HEK293T (cell line): ENCODE data around the gene ABCC2.

Source experiments
- CTCF ChIA-PET: fragments of 350-600 bp; formaldehyde crosslinking; extraction: SDS; loops from one replicate; lab custom pipeline; 2021; ENCODE audit warnings: antibody characterized with exemption, inconsistent platforms; lab: Yijun Ruan, JAX
- POLR2A ChIA-PET: fragments of 350-600 bp; formaldehyde crosslinking; extraction: SDS; loops from one replicate; lab custom pipeline; 2020; ENCODE audit warnings: antibody characterized with exemption, inconsistent platforms; lab: Yijun Ruan, JAX
- DNase-seq: peaks from one replicate; pipeline ENCODE4 v3.0.0; 2012; ENCODE audit warnings: mixed read lengths; ENCODE audit errors: extremely low spot score
- ARNT ChIP-seq: fragments of 450-650 bp; IDR thresholded peaks from 2 replicates; pipeline ENCODE4 v1.6.1; 2017; ENCODE audit warnings: mild to moderate bottlenecking
- BHLHE40 ChIP-seq: fragments of 450-650 bp; IDR thresholded peaks from 2 replicates; pipeline ENCODE4 v1.6.1; 2016; ENCODE audit warnings: mild to moderate bottlenecking, moderate library complexity, borderline replicate concordance
- CTBP1 ChIP-seq: fragments of 450-650 bp; IDR thresholded peaks from 2 replicates; pipeline ENCODE4 v1.6.1; 2016; ENCODE audit warnings: borderline replicate concordance
- ELF4 ChIP-seq: fragments of 450-650 bp; IDR thresholded peaks from 2 replicates; pipeline ENCODE4 v1.6.1; 2017; ENCODE audit warnings: antibody characterized with exemption
- FOXA1 ChIP-seq: fragments of 450-650 bp; IDR thresholded peaks from 2 replicates; pipeline ENCODE4 v1.6.1; 2016; ENCODE audit warnings: mild to moderate bottlenecking
- FOXK2 ChIP-seq: fragments of 450-650 bp; IDR thresholded peaks from 2 replicates; pipeline ENCODE4 v1.6.1; 2016; ENCODE audit warnings: mild to moderate bottlenecking
- FOXM1 ChIP-seq: fragments of 450-650 bp; IDR thresholded peaks from 2 replicates; pipeline ENCODE4 v1.6.1; 2017; ENCODE audit warnings: mild to moderate bottlenecking, borderline replicate concordance
- HDGF ChIP-seq: fragments of 450-650 bp; IDR thresholded peaks from 2 replicates; pipeline ENCODE4 v1.6.1; 2017; ENCODE audit warnings: antibody characterized with exemption, borderline replicate concordance
- L3MBTL2 ChIP-seq: fragments of 450-650 bp; conservative IDR thresholded peaks from 2 replicates; pipeline ENCODE4 v1.6.1; 2016; ENCODE audit warnings: mild to moderate bottlenecking
- LEF1 ChIP-seq: fragments of 450-650 bp; IDR thresholded peaks from 2 replicates; pipeline ENCODE4 v1.6.1; 2017; ENCODE audit warnings: mild to moderate bottlenecking, borderline replicate concordance
- NFRKB ChIP-seq: fragments of 450-650 bp; IDR thresholded peaks from 2 replicates; pipeline ENCODE4 v1.6.1; 2016; ENCODE audit warnings: mild to moderate bottlenecking, moderate library complexity
- PKNOX1 ChIP-seq: fragments of 450-650 bp; IDR thresholded peaks from 2 replicates; pipeline ENCODE4 v1.6.1; 2016
- SP1 ChIP-seq: fragments of 450-650 bp; IDR thresholded peaks from 2 replicates; pipeline ENCODE4 v1.6.1; 2017
- SUZ12 ChIP-seq: fragments of 450-650 bp; IDR thresholded peaks from 2 replicates; pipeline ENCODE4 v1.6.1; 2016; ENCODE audit warnings: mild to moderate bottlenecking
- TARDBP ChIP-seq: fragments of 450-650 bp; IDR thresholded peaks from 2 replicates; pipeline ENCODE4 v1.6.1; 2016
- ZNF384 ChIP-seq: fragments of 450-650 bp; IDR thresholded peaks from 2 replicates; pipeline ENCODE4 v1.6.1; 2016

Gene ABCC2

GRCh38 chr10:99849057-99849456, 66.6 kb downstream of the ABCC2 start:
- no peak for TF ChIP-seq SUZ12
- no peak for TF ChIP-seq BHLHE40
- no peak for TF ChIP-seq L3MBTL2
- no peak for TF ChIP-seq HDGF
- DNase-seq: no peak
- CTCF ChIA-PET: interaction anchor here (6.6 kb wide), 1 partner anchor 198 kb away, joined by 73 read pairs; no protein-coding TSS in a partner anchor
- POLR2A ChIA-PET: interaction anchor here (1.0 kb wide), 2 partner anchors 156 to 434 kb away, joined by 3 read pairs; no protein-coding TSS in a partner anchor

DNA sequence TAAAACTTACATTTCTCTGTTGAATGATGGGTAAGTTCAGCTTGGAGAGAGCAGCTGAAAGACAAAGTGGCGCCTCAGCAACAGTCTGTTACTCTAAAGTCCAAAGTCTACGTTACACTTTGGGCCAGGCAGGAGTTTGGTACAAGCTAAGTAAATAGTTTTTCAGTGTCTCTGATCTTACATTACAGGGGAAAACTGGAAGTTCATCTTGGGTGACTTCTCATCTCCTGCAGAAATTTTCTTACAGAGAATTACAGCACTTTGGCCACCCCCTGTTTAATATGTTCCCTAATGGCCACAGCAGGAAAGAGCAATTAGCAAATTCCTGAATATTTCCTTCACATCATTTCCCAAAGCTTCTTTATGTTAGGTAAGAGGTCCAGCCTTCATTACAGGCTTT, 67.1 kb downstream of the ABCC2 start:
- ChIA-PET CTCF (interaction anchor here (0.9 to 6.6 kb wide), 2 partner anchors 128 to 197 kb away, joined by 3 to 73 read pairs; no protein-coding TSS in a partner anchor), POLR2A (interaction anchor here (1.0 kb wide), 2 partner anchors 155 to 434 kb away, joined by 3 read pairs; no protein-coding TSS in a partner anchor)
- no peak for DNase-seq
- TF ChIP-seq SUZ12: no peak
- TF ChIP-seq FOXA1: no peak
- TF ChIP-seq TARDBP: no peak
- no peak for TF ChIP-seq NFRKB
- no peak for TF ChIP-seq FOXM1
- no peak for TF ChIP-seq ZNF384
- no peak for TF ChIP-seq FOXK2
- TF ChIP-seq ARNT: no peak
- no peak for TF ChIP-seq SP1
- no peak for TF ChIP-seq PKNOX1
- no peak for TF ChIP-seq ELF4
- no peak for TF ChIP-seq BHLHE40
- no peak for TF ChIP-seq CTBP1
- TF ChIP-seq HDGF: no peak
- no peak for TF ChIP-seq L3MBTL2
- TF ChIP-seq LEF1: no peak

GRCh38 chr10:99850021-99850766, 67.8 kb downstream of the ABCC2 start:
- DNase-seq: no peak
- CTCF ChIA-PET: interaction anchor here (0.9 to 6.6 kb wide), 2 partner anchors 128 to 197 kb away, joined by 3 to 73 read pairs; no protein-coding TSS in a partner anchor

GRCh38 chr10:99850767-99851340, 68.4 kb downstream of the ABCC2 start:
- TF ChIP-seq NFRKB (no peak), L3MBTL2 (no peak), ZNF384 (no peak), BHLHE40 (no peak)
- ChIA-PET POLR2A (no interaction called here), CTCF (no interaction called here)

More at GRCh38 chr10:99850021-99850766, 67.8 kb downstream of the ABCC2 start:
- TF ChIP-seq NFRKB (no peak), CTBP1 (no peak), FOXA1 (no peak)
- POLR2A ChIA-PET: no interaction called here

DNA sequence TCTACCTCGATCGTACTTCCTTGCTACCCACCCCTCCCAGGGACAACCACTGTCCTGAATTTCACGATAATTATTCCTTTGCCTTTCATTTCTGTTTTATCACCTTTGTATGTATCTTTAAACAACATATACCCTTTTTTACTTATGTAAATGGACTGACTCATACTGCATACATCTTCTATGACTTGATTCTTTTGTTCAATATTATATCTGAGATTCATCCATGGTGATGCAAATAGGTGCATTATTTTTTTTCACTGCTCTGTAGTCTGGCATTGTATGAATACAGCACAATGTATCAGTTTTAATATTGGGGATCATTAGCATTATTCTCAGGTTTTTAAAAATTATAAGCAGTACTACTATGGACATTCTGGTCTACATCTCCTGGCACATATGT, 69.4 kb downstream of the ABCC2 start:
- TF ChIP-seq ELF4: no peak
- no peak for TF ChIP-seq FOXA1
- no peak for TF ChIP-seq NFRKB
- TF ChIP-seq PKNOX1: no peak
- TF ChIP-seq SP1: no peak
- no peak for TF ChIP-seq LEF1
- TF ChIP-seq L3MBTL2: no peak
- TF ChIP-seq CTBP1: no peak
- no peak for TF ChIP-seq SUZ12
- TF ChIP-seq FOXK2: no peak
- TF ChIP-seq TARDBP: no peak
- no peak for TF ChIP-seq ARNT
- TF ChIP-seq HDGF: no peak
- no peak for TF ChIP-seq ZNF384
- no peak for TF ChIP-seq FOXM1
- TF ChIP-seq BHLHE40: no peak
- CTCF ChIA-PET: no interaction called here
- POLR2A ChIA-PET: no interaction called here
- no peak for DNase-seq

More at GRCh38 chr10:99850767-99851340, 68.4 kb downstream of the ABCC2 start:
- DNase-seq: no peak

DNA sequence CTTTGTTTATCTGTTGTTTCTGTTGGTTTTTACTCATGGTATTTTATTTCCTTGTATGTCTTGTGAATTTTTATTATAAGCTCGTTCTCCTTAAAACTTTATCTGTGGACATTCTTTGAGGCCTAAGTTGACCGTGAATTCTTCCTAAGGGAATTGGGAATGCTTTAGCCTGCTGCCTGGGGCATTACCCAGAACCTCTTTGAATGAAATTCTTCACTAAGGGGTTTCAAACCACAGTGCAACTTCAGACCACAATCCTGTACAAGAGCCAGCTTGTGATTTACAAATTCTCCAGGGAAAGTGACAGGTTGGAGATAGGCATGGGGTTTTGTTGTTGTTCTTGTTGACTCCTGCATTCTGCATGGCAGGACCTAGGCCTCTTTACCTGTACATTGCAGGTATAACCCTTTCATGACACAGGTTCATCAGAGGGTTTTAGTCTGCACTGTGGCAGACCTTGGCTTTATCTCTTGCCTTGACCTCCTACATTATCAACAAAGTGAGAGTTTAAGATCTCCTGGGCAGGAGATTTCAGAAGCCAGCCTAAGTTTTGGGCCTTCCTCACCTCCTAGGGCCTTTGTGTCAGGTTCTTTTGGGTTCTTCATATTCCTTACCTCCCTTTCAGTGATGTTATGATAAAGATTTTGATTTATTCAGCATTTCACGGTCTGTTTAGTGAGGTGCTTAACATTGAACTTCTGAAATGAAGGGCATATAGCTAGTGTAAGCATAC, 70.2 kb downstream of the ABCC2 start:
- POLR2A ChIA-PET: no interaction called here
- CTCF ChIA-PET: no interaction called here
- no peak for DNase-seq

More for the DNA sequence above, 70.2 kb downstream of the ABCC2 start:
- TF ChIP-seq HDGF (no peak), LEF1 (no peak), BHLHE40 (no peak), NFRKB (no peak), PKNOX1 (no peak), ZNF384 (no peak), ELF4 (no peak), ARNT (no peak), SUZ12 (no peak), FOXA1 (no peak), FOXM1 (no peak), FOXK2 (no peak), L3MBTL2 (no peak), SP1 (no peak), CTBP1 (no peak), TARDBP (no peak)
